Glutamatergic neuron (in vitro differentiated cells): ENCODE data around the gene CYCS. TPM values are rescaled to one million over a fixed set of nuclear protein-coding genes. Genes with fewer than 3 reads are reported as not detected.

ENCODE experiments used
- DNase-seq: peaks from one replicate; pipeline ENCODE4 v3.0.0; 2022
- H3K27ac Mint-ChIP-seq: one replicate; pipeline ENCODE4 v1.8.0; 2020; ENCODE audit warnings: mild to moderate bottlenecking, mixed read lengths, inconsistent platforms; ENCODE audit not compliant: unreplicated experiment
- H3K27me3 Mint-ChIP-seq: one replicate; pipeline ENCODE4 v1.8.0; 2020; ENCODE audit warnings: mild to moderate bottlenecking, moderate library complexity, mixed read lengths, inconsistent platforms; ENCODE audit not compliant: unreplicated experiment
- H3K36me3 Mint-ChIP-seq: one replicate; pipeline ENCODE4 v1.8.0; 2020; ENCODE audit warnings: mild to moderate bottlenecking, mixed read lengths, inconsistent platforms; ENCODE audit not compliant: unreplicated experiment
- H3K4me1 Mint-ChIP-seq: one replicate; pipeline ENCODE4 v1.8.0; 2020; ENCODE audit warnings: mild to moderate bottlenecking, low read depth, mixed read lengths, inconsistent platforms; ENCODE audit not compliant: unreplicated experiment
- H3K4me3 Mint-ChIP-seq: one replicate; pipeline ENCODE4 v1.8.0; 2020; ENCODE audit warnings: mild to moderate bottlenecking, mixed read lengths, inconsistent platforms; ENCODE audit not compliant: unreplicated experiment
- H3K9me3 Mint-ChIP-seq: one replicate; pipeline ENCODE4 v1.8.0; 2020; ENCODE audit warnings: mild to moderate bottlenecking, moderate library complexity, mixed read lengths, inconsistent platforms; ENCODE audit not compliant: unreplicated experiment
- total RNA-seq: library from RNA; stranded (reverse); fragmentation: NEBNext Ultra II Directional; extraction: Animal tissue kit (Norgen Biotek cat#: 25700); gene quantifications from one replicate; pipeline ENCODE4 v1.2.1, GENCODE V29; 2021; ENCODE audit not compliant: unreplicated experiment
- TF ChIP-seq, protein P1 (sequence below): fragments of 200-600 bp; sonication (generic); IDR thresholded peaks from one replicate; pipeline ENCODE4 v1.5.0; 2021; ENCODE audit not compliant: partially characterized antibody, unreplicated experiment

The CYCS gene
- total RNA-seq, 1 donor from 2014 or later, result 127 TPM

DNA sequence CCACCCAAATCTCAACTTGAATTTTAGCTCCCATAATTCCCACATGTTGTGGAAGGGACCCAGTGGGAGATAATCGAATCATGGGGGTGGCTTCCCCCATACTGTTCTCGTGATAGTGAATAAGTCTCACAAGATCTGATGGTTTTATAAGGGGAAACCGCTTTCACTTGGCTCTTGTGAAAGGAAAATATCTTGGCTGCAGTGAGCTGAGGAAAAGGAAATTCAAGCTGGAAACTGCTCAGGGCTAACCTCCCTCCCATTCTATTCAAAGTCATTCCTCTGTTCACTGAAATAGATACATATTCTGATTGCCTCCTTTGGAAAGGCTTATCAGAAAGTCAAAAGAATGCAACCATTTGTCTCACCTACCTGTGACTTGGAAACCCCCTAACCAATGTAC lies 15.8 kb downstream of the CYCS start:
- TF ChIP-seq, protein P1, sequence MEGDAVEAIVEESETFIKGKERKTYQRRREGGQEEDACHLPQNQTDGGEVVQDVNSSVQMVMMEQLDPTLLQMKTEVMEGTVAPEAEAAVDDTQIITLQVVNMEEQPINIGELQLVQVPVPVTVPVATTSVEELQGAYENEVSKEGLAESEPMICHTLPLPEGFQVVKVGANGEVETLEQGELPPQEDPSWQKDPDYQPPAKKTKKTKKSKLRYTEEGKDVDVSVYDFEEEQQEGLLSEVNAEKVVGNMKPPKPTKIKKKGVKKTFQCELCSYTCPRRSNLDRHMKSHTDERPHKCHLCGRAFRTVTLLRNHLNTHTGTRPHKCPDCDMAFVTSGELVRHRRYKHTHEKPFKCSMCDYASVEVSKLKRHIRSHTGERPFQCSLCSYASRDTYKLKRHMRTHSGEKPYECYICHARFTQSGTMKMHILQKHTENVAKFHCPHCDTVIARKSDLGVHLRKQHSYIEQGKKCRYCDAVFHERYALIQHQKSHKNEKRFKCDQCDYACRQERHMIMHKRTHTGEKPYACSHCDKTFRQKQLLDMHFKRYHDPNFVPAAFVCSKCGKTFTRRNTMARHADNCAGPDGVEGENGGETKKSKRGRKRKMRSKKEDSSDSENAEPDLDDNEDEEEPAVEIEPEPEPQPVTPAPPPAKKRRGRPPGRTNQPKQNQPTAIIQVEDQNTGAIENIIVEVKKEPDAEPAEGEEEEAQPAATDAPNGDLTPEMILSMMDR, result no peak
- DNase-seq, result no peak
- H3K4me1 Mint-ChIP-seq, result no peaks in the 10 kb centered on the region
- no peak overlapping the region for H3K4me3 Mint-ChIP-seq
- H3K36me3 Mint-ChIP-seq, result peaks cover 4% of the 10 kb centered on the region
- H3K27ac Mint-ChIP-seq, result no peak overlapping the region
- H3K9me3 Mint-ChIP-seq, result peaks cover 4% of the 10 kb centered on the region
- no peaks in the 10 kb centered on the region for H3K27me3 Mint-ChIP-seq

DNA sequence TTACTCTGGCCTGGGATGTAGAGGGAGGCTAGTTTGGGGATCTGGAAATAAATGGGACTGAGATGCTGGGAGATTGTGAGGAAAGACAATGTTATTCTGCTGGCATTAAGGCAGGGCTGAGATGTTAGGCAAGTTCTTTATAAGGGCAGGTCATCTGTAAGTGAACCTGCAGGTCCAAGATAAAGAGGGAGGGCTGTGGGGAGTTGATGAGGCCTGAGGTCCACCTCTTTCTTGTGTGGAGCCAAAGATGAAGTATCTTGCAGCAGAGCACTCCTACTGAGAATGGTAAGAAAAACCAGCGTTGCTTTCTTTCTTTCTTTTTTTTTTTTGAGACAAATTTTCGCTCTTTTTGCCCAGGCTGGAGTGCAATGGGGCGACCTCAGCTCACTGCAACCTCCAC lies 19.1 kb downstream of the CYCS start:
- TF ChIP-seq, protein P1, result no peak
- H3K4me3 Mint-ChIP-seq, result no peak overlapping the region
- DNase-seq, result no peak
- H3K9me3 Mint-ChIP-seq, result peaks cover 2% of the 10 kb centered on the region
- no peaks in the 10 kb centered on the region for H3K4me1 Mint-ChIP-seq
- no peak overlapping the region for H3K27ac Mint-ChIP-seq
- H3K27me3 Mint-ChIP-seq, result no peaks in the 10 kb centered on the region
- peaks cover 4% of the 10 kb centered on the region for H3K36me3 Mint-ChIP-seq

DNA sequence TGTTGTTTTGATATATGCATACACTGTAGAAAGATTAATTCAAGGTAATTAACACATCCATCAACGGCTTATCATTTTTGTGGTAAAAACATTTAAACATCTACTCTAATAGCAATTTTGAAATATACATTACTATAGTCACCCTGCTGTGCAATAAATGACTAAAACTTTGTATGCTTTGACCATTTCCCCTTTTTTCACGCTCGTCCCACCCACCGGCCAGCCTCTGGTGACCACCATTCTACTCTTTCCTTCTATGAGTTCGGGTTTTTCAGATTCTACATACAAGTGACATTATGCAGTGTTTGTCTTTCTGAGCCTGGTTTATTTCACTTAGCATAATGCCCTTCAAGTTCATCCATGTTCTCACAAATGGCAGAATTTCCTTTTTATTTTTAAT lies 21.3 kb downstream of the CYCS start:
- no peak for DNase-seq
- no peaks in the 10 kb centered on the region for H3K9me3 Mint-ChIP-seq
- no peak overlapping the region for H3K27ac Mint-ChIP-seq
- no peaks in the 10 kb centered on the region for H3K27me3 Mint-ChIP-seq
- H3K36me3 Mint-ChIP-seq, result no peaks in the 10 kb centered on the region
- TF ChIP-seq, protein P1, result no peak
- no peak overlapping the region for H3K4me3 Mint-ChIP-seq
- H3K4me1 Mint-ChIP-seq, result no peaks in the 10 kb centered on the region

DNA sequence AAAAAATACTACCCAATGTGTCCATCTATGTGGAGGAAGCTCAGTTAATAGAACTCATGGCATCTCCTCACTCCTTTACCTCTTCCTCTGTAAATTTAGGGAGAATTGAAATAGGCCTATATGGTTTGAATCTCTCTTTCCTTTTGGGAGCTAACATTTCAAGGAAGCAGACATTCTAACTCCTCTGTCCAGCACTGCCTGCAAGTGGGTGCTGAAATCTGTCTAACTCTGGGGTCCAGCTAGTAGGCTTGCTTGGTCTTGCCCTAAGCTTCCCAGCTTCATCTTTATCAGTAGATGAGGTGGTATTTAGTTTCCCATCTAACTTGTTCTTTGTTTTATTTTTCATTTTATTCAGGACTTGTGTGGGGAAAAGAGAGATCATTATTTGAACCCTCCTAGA lies 23.2 kb downstream of the CYCS start:
- Mint-ChIP-seq H3K27ac (no peak overlapping the region), H3K36me3 (no peaks in the 10 kb centered on the region), H3K9me3 (no peaks in the 10 kb centered on the region), H3K27me3 (no peaks in the 10 kb centered on the region), H3K4me1 (no peaks in the 10 kb centered on the region), H3K4me3 (no peak overlapping the region)
- TF ChIP-seq, protein P1, result no peak
- DNase-seq, result no peak

DNA sequence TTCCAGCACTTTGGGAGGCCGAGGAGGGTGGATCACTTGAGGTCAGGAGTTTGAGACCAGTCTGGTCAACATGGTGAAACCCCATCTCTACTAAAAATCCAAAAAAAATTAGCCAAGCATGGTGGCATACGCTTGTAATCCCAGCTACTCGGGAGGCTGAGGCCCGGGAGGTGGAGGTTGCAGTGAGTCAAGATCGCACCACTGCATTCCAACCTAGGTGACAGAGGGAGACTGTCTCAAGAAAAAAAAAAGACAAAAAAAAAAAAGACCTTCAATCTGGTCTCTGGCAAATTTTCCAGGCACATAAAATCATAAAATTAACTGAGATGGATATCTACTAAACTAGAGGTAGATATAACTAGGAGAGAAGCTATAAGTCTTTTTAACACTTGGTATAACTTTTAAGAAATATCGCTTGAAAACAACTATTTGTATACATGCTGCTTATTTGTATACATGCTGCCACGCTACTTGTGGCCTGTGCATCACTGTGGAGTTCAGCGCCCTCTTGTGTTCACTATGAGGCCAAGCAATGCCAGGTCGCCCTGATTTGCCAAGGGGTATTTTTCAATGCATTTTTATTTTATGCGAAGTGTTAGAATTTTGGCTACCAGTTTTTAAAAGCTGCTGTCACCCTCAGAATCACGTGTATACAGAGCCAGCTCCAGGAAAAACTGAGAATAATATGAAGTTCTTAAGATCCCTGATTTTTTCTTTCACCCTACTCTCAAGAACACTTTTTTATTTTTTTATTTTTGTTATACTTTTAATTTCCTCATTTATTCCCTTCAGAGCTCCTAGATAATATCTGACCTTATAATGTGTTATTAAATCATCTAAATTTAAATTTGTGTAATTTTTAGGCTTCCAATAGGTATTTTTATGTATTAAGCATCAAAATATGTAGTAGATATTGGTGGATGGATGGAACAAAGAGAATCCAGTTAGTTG lies 26.7 kb downstream of the CYCS start:
- no peaks in the 10 kb centered on the region for H3K4me1 Mint-ChIP-seq
- no peaks in the 10 kb centered on the region for H3K9me3 Mint-ChIP-seq
- no peaks in the 10 kb centered on the region for H3K27me3 Mint-ChIP-seq
- no peaks in the 10 kb centered on the region for H3K36me3 Mint-ChIP-seq
- peak; percentile 59 for DNase-seq
- no peak overlapping the region for H3K4me3 Mint-ChIP-seq
- TF ChIP-seq, protein P1, result peak; percentile 83
- H3K27ac Mint-ChIP-seq, result no peak overlapping the region
